GM18907 (cell line): ENCODE data around the gene HLA-DRB1.
A peak's percentile ranks its signal among the peaks of the same experiment; 100 is the strongest.
"Not testable (repeated sequence)": the region's sequence is repeated elsewhere in the genome, so short reads cannot be mapped to it uniquely, and the experiment has no call there.

Experiments
- ATAC-seq: cut with Tn5 transposase; IDR thresholded peaks from one replicate; pipeline ENCODE4 v1.9.1; 2021; ENCODE audit warnings: mild to moderate bottlenecking, moderate library complexity; ENCODE audit not compliant: unreplicated experiment

Gene HLA-DRB1

DNA sequence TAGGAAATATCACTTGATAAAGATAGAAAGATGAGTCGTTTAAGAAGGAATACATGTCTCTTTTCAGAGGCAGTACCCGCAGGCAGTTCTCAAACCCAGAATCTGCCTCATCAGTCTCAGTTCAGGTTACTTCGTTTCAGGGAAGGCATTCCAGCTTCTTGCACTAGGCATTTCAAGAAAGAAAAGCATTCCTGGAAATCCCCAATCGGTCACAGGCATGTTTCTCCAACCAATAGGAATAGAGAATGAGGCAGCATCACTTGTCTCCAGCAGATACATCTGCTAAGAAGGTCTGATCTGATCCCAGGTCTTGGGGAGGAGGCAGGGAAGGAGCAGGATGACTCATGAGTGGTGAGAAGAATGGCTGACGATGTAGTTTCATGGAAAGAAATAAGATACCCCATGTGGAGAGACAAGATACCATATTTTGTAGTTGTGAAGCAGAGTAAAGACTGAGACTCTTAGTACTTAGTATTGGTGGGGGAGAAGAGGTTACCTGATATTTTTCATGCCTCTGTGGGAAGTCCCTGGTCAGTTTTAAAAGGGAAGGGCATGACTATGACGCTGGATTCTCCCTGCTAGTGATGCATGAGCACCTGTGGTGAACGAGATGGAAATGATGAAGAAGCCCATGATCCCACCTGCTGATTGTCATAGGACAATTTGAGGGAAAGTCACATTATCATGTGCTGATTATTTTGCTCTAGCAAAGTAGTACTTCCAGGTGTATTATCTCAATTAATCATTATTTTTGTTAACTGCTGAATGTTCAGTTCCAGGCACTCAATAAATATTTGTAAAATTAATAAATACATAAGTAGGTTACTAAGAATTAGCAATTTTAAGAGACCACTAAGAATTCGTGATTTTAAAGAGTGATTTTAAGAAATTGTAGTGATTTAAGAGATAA lies 20.3 kb upstream of the HLA-DRB1 start:
- ATAC-seq = peak; percentile 85

GRCh38 chr6:32609391-32609730 lies 19.7 kb upstream of the HLA-DRB1 start:
- ATAC-seq = no peak

DNA sequence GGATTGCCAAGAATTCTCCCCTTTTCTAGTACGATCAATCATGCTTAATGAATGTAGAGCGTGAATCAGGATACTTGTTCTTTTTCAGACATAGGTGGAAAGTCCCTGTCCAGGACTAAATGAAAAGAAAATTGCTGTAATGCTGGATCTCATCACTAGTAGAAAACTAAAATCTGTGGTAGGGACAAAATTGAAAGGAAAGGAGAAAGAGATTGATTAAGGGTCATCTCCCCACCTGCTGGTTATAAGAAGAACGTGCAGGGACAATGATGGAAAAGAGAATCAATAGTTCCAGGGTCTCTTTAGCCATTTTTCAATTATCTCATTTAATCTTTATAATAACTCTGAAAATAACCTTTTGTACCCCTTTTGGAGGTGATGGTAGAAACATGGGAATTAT lies 18.7 kb upstream of the HLA-DRB1 start:
- no peak for ATAC-seq

GRCh38 chr6:32607988-32608298 lies 18.3 kb upstream of the HLA-DRB1 start:
- ATAC-seq = no peak

- no peak for ATAC-seq
These were observed 17.8 kb upstream of the HLA-DRB1 start for GRCh38 chr6:32607263-32607987.

DNA sequence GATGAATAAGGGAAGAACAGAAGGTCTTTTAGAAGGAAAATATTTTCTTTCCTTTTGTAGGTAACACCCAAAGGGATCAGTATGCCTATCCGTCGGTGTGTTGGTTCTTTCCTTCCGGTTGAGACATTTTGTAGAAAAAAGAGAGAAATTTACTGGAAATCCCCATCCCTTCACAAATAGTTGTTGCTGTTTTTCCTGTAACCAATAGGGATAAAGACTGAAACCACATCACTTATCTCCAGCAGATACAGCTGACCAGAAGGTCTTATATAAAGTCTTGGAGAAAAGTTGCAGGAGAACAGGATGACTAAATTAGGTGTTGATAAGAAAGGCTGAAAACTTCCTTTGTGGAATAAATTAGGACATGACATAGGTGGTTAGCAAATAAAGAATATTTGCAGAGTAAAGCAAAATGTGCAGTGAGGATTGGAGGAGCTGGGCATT lies 14.8 kb upstream of the HLA-DRB1 start:
- peak; percentile 46 for ATAC-seq

DNA sequence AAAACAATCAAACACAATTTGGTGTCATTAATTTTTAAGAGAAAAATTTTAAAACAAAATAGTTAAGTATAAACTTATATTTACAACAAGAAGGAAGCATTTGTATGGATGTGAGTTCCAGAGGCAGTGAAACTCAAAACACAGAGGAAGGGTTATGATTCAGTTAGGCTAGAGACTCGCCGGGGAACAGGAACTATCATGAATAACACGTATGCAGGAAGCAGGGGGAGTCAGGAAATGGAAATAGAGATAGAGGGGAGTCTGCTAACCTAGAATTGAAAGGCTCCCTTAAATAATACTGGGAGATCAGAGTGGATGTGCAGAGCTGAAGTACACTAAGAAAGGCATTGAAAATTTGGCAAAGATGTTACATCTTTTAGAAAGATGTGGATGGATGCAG lies 14.2 kb upstream of the HLA-DRB1 start:
- peak; percentile 18 for ATAC-seq

DNA sequence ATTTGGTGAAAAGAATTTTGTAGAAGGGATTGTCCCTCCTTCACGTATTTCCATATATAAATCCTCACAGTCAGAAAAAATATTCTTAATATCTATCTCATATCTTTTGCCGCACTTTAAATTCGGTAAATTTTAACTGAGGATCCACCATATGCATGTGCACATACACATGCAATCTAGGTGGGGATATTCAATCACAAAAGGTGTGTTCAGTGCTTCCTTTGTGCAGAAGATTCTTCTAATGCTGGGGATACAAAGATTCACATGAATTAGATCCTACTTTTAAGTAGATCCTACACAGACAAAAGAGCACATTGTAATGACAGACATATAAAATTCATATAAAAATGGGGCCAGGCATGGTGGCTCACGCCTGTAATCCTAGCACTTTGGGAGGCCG lies 13.6 kb upstream of the HLA-DRB1 start:
- no peak for ATAC-seq

DNA sequence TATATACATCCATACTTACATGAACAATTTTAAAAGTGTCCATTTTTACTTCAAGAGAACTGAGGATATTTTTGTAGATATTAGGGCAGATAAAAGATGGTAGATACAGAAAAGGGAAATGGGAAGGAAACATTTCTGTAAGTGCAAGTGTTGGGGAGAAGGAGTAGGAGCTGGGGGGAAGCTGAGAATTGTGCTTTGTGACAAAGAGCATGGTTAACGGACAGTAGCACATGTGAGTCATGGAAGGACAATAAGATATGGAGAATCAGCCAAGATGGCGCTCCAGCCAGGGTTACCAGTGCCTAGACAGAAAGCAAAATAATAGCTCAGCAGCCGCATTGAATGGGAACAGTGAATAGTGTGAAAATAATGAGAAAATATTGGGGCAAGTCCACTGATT lies 12.7 kb upstream of the HLA-DRB1 start:
- ATAC-seq = no peak

GRCh38 chr6:32597024-32597423 lies 7.4 kb upstream of the HLA-DRB1 start:
- no peak for ATAC-seq

GRCh38 chr6:32590713-32591112 lies 1.1 kb upstream of the HLA-DRB1 start:
- not testable (repeated sequence) for ATAC-seq

GRCh38 chr6:32588156-32588555 lies 1.5 kb downstream of the HLA-DRB1 start:
- ATAC-seq = no peak

GRCh38 chr6:32583527-32583898 lies 6.1 kb downstream of the HLA-DRB1 start:
- no peak for ATAC-seq

GRCh38 chr6:32581315-32582095 lies 8.1 kb downstream of the HLA-DRB1 start:
- no peak for ATAC-seq

DNA sequence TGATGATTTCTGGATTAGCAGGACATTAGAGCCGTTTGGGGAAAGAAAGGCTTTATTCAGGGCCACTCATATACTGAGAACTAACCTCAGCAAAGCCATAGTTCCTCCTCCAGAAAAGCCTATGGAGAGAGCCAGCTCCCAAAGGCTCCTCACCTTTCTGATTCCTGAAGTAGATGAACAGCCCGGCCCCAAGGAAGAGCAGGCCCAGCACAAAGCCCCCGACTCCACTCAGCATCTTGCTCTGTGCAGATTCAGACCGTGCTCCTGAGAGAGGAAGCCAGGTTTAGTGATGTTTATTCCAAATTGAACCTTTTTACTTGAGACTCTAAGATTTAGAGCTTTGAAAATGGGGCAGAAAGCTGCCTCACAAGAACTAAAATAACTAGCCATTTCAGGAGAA lies 9.1 kb downstream of the HLA-DRB1 start:
- no peak for ATAC-seq

GRCh38 chr6:32578962-32579361 lies 10.7 kb downstream of the HLA-DRB1 start:
- ATAC-seq = no peak

DNA sequence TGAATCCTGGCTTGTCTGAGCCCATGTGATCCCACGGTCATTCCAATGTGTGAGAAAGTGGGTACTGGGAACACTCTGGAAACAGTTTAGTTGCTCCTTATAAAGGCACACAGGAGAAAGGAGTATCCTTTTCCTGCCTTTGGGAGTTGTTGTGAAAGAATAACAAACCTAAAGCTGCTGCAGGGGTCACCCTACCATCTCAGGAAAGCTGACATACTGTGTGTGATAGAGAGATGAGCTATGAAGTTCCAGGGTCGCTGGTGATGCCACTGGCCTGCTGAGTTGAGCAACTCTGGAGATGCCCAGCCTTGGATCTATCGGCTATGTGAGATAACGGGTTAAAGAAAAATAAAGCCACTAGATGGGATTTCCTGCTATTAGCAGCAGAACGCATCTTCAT lies 12.2 kb downstream of the HLA-DRB1 start:
- ATAC-seq = not testable (repeated sequence)

GRCh38 chr6:32576250-32576649 lies 13.4 kb downstream of the HLA-DRB1 start:
- ATAC-seq = no peak

GRCh38 chr6:32570363-32570905 lies 19.2 kb downstream of the HLA-DRB1 start:
- ATAC-seq = no peak

- no peak for ATAC-seq
These were observed 21.1 kb downstream of the HLA-DRB1 start for GRCh38 chr6:32568561-32568960.

DNA sequence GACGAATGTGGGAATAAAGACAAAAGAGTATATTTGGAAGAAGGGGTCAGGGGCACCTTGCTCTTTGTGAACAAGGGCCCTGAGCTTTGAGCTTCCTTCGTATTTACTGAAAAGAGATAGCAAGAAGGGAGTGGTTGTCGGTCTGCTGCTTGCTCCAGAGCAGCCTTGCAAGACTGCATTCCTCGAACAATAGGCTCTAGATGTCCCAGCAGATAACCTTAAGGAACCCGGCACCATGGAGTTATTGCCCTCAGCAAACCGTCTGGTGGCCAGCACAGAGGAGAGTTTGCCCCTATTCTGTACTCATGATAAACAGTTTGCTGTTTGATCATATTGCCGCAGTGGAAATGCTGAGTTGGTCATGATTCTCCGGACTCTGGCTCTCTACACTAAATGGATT lies 22.7 kb downstream of the HLA-DRB1 start:
- no peak for ATAC-seq
